Activated effector memory CD4-positive, alpha-beta T cell treated with anti-CD3 and anti-CD28 coated beads, Interleukin-2, amount 50 U/mL, for 16 hours (primary cell): Measurements from ENCODE around the gene CEP89.
"Not testable (repeated sequence)": the region's sequence is repeated elsewhere in the genome, so short reads cannot be mapped to it uniquely, and the experiment has no call there.

ENCODE experiments used
- DNase-seq: peaks from one replicate; pipeline ENCODE4 v3.0.0-alpha.2; 2020

CEP89 gene

DNA sequence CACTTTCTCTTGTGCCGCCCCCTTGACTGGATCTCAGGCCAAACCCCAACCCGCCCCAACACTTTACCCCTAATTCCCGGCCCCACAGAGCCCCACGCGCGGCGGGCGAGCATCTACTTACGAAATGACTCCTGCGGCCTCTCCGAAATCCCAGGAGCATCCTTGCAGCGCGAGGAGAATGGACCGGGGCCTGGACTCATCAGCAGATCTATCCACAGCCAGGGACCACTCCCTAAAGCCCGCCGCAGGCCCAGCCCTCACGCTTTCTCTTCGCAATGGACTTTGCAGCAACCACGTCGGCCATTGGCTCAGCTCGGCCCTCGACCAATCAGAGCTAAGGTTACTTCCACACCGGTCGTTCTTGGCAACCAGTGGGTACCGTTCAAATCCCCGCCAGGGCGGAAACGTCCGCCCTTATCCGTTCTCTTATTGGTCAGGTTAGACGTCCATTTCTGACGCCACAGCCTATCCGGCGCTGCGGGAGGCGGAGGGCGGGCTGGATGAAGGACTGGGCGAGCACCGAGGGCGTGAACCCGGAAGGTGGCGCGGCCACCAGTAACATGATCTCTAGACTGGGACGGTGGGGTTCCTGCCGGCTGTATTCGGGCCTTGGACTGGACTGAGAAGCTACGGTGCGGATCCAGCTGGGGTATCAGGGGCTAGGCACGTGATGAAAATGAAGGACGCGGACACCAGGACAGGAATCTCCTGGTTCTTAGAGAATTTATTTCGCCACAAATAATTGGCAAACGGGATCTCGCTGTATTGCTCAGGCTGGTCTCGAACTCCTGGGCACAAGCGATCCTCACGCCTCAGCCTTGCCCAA, at the start of gene CEP89, which contains the start of gene FAAP24:
TSS of gene CEP89 (minus strand) at position 244 of the 826 bp plus-strand sequence. CDS start at position 160, 84 bp downstream.
TSS of gene FAAP24 (plus strand) at position 528 of the 826 bp plus-strand sequence. CDS start 955 bp downstream, outside the sequence.
- DNase-seq, result peak; percentile 99

DNA sequence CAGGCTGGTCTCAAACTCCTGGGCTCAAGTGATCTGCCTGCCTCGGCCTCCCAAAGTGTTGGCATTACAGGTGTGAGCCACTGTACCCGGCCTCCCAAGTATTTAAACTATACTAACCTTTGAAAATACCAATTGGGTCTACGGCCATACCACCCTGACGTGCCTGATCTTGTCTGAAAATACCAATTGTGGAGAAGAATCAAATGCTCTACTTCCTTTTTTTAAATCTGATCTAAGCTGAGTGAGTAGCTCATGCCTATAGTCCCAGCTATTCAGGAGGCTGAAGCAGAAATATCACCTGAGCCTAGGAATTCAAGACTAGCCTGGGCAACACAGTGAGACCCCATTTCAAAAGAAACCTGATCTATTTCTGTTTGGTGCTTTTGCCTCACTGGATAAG, 39.1 kb upstream of the CEP89 start:
- not testable (repeated sequence) for DNase-seq

GRCh38 chr19:33008738-33009137, 37.0 kb upstream of the CEP89 start:
- no peak for DNase-seq

DNA sequence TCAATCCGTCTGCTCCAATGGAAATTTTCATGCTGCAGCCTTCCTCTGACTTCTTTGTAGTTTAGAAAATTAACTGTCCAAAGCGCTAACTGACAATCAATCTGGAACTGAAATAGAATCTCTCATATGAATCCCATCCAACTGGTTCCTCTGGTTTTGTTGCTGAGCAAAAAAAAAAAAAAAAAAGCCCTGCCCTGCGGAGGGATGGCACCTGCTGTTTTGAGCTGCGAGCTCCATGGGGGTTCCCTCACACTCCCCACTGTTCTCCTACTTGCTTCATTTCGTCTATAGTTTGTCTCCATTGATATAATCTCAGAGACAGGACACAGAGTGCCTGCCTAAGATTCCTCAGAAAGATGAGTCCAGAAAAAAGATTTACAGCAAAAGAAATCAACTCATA, 33.7 kb upstream of the CEP89 start:
- no peak for DNase-seq

DNA sequence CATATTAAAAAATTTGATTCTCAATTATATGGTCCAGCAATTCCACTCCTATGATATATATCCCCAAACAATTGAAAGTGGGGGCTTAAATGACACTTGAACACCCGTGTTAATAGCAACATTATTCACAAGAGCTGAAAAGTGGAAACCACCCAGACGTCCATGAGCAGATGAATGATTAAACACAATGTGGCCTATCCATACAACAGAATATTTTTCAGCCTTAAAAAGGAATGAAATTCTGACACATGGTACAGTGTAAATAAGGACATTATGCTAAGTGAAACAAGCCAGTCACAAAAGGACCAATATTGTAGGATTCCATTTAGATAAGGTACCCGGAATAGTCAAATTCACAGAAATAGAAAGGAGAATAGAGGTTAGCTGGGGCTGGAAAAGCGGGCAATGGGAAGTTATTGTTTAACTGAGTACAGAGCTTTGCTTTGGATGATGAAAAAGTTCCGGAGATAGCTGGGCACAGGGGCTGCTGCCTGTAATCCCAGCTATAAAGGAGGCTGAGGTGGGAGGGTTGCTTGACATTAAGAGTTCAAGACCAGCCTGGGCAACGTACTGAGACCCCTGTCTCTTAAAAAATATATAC, 31.8 kb upstream of the CEP89 start:
- DNase-seq, result not testable (repeated sequence)

GRCh38 chr19:33002126-33002865, 30.5 kb upstream of the CEP89 start:
- DNase-seq, result not testable (repeated sequence)

DNA sequence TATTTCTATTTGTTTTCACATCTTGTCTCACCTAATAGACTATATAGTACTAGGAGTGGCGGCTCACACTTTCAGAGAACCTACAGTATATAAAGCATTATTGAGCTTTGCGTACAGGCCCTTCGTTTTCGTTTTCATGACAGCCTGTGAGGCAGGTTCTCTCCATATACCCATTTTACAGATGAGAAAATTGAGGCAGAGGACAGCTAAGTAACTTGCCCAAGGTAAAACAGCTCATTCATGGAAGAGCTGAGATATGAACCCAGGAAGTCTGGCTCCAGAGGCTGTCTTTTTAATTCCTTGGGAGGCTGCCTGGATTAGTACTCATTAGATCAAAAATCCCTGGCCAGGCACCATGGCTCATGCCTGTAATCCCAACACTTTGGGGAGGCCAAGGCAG, 29.2 kb upstream of the CEP89 start:
- no peak for DNase-seq

DNA sequence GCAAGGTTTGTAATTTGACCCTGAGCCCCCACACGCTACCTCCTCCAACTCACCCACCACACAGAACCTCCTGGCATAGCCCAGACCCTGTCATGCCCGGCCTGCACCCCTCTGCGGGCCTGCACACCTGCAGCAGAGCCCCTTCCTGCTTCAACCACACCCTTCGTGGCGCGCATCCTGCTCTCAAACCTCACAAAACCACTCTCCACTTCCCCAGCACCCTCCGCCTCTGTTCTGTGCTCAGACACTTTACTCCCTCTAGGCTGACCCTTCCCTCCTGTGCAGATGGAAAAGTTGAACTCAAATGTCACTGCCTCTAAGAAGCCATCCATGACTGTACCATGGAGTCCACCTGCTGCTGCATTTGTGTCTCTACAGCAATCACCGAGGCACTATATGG, 28.8 kb upstream of the CEP89 start:
- no peak for DNase-seq

- DNase-seq, result no peak
Observed at GRCh38 chr19:32998722-32999121, 27.0 kb upstream of the CEP89 start.

GRCh38 chr19:32997716-32998355, 26.1 kb upstream of the CEP89 start:
- no peak for DNase-seq

- DNase-seq, result not testable (repeated sequence)
Observed at GRCh38 chr19:32997061-32997464, 25.3 kb upstream of the CEP89 start.

GRCh38 chr19:32995966-32996365, 24.2 kb upstream of the CEP89 start:
- DNase-seq, result not testable (repeated sequence)

- no peak for DNase-seq
Observed at GRCh38 chr19:32988724-32989123, 17.0 kb upstream of the CEP89 start.

- DNase-seq, result not testable (repeated sequence)
Observed at GRCh38 chr19:32988254-32988653, 16.5 kb upstream of the CEP89 start.

GRCh38 chr19:32982488-32982887, 10.7 kb upstream of the CEP89 start:
- DNase-seq, result not testable (repeated sequence)

- not testable (repeated sequence) for DNase-seq
Observed at GRCh38 chr19:32979807-32980206, 8.0 kb upstream of the CEP89 start.

DNA sequence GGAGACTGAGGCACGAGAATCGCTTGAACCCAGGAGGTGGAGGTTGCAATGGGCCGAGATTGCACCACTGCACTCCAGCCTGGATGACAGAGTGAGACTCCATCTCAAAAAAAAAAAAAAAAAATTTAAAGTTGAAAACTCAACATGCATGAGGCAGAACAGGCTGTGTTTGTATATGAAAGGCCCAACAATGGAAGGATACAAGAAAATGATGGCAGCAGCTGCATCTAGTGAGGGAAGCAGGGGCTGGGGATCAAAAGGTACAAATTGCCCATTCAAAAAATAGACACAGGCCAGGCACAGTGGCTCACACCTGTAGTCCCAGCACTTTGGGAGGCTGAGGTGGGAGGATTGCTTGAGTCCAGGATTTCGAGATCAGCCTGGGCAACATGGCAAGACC, 6.1 kb upstream of the CEP89 start:
- not testable (repeated sequence) for DNase-seq

DNA sequence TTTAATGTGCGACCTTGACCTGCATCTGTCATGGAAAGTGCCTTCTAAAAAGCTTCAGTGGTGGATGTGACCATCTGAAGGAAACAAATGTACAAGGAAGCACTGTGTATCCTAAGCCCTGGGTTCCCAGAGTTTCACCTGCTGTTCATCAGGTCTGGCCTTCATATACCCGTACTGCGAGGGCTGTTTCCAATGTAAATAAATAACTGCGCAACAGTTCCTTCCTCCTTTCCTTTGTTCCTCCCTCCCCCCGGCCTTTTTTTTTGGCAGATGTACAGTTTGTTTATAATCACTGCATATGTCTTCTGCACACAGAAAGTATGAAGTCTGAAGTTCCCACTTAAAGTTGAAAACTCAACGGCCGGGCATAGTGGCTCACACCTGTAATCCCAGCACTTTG, 5.5 kb upstream of the CEP89 start:
- no peak for DNase-seq

DNA sequence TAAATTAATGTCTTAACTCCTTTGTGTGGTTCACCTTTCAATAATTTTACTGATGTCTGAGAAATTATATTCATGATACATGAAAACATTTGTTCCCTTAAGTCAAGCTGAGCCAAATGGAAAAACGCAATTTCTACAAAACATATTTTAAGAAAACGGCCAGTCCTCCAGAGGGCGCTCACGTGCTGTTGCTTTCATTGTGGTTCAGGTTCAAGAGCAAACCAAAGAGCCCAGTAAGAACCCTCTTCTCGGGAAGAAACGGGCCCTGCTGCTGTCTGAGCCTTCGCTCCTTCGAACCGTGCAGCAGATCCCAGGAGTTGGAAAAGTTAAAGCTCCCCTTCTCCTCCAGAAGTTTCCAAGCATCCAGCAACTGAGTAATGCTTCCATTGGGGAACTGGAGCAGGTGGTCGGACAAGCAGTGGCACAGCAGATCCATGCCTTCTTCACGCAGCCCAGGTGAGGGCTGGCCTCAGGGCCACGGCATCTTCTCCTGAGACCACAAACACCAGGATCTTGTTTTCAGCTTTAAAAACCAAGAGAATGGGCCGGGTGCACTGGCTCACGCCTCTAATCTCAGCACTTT, 4.6 kb upstream of the CEP89 start:
- DNase-seq, result peak; percentile 87

GRCh38 chr19:32971012-32971595, 654 bp downstream of the CEP89 start:
- DNase-seq, result no peak

GRCh38 chr19:32969549-32969948, 2.2 kb downstream of the CEP89 start:
- DNase-seq, result no peak

DNA sequence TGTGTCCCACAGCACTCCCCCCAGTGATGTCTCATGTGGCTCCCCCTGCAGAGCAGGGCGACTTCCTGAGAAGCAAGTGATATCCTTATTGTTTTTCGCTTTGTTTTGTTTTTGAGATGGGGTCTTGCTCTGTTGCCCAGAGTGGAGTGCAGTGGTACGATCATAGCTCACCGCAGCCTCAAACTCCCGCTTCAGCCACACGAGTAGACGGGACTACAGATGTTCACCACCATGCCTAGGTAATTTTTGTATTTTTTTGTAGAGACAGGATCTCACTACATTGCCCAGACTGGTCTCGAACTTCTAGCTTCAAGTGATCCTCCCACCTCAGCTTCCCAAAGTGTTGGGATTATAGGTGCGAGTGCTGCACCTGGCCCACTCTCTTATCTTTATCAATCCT, 5.0 kb downstream of the CEP89 start:
- DNase-seq, result no peak
